HG03457 (cell line): ENCODE data around the gene C11orf86.

ENCODE experiments used
- ATAC-seq: cut with Tn5 transposase; IDR thresholded peaks from one replicate; pipeline ENCODE4 v1.9.1; 2021; ENCODE audit warnings: moderate number of reproducible peaks; ENCODE audit not compliant: unreplicated experiment

Gene C11orf86

DNA sequence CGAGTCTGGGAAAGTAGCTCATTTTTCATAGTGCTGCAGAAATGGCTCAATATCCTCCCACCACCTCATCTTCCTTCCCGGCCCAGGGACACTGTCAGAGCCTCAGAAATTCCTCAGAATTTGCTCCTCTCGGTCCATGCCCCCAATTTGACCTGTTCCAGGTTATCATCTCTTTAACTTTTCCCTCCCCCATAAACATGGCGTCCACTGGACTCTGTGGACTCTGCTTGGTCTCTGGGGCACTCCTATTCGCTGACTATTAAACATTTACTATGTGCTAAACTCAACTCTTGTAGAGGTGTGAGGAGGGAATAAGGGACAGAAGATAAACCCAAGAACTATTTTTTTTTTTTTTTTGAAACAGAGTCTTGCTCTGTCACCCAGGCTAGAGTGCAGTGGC lies 8.8 kb upstream of the C11orf86 start:
- ATAC-seq, result no peak

DNA sequence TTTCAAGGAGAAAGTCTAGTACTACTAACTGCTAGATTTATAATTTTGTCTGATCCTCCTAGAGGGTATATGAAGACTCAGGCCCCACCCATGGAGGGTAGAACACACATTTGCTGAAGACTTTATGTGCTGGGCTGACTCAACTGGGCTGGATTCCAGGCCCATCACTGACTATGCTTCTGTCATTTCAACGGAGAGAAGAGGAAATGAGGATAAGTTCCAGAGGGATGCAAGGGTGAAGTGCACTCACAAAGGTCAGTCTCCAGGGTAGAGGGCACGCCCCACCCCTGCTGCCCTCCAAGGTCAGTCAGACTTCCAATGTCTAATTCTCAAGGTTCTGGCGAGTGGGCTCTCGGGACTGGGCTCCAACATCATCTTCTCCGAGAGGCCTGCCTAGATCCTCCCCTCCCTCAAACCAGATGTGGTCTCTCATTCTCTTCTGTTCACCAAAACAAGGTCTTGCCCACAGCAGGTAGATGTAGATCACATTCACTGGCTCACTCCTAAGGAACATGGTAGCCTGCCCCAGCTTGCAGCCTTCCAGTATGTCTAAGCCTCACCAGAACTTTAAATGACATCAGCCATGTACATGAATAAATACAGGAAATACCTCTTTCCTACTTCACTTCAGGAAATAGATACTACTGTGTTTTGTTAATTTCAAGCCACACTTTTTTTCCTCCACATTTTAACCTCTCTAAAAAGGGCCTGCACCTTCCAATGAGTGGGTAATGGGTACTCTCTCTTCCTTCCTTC lies 7.3 kb upstream of the C11orf86 start:
- no peak for ATAC-seq

DNA sequence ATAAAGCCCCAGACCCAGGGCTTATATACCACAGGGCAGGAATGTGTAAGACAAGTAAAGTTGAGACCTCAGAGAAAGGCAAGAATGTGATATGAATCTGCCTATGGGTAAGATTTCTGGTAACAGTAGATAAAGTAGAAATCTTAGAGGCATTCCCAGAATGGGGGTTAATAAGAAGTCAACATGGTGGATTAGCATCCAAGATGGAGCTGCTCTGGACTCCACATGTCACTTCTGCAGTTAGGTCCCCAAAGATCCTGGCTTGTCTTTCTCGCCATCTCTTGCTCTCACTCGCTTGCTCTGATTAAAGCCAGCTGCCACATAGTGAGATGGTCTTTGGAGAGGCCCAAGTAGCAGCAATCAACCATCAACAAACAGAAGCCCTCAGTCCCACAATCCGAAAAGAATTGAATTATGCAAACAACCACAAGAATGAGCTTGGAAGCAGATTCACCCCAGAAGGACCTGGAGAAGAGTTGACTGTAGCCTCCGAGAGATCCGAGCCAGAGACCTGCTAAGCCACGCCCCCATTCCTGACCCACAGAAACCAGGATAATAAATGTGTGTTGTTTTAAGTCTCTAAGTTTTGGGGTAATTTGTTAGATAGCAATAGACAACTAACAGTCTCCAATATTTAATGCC lies 5.4 kb upstream of the C11orf86 start:
- ATAC-seq, result no peak

DNA sequence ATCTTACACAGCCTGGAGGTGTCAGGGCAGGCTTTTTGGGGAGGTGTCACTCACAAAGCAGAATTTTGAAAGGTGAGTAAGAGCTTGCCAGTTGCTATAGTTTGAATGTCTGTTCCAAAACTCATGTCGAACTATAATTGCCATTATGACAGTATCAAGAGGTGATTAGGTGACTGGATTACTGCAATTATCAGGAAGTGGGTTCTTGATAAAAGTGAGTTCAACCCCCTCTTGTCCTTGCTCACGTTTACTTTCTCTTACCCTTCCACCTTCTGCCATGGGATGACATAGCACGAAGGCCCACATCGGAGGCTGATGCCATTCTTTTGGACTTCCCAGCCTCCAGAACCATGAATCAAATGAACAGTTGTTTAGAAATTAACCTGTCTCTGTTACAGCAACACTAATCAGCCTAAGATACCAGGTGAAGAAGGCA lies 4.7 kb upstream of the C11orf86 start:
- no peak for ATAC-seq

DNA sequence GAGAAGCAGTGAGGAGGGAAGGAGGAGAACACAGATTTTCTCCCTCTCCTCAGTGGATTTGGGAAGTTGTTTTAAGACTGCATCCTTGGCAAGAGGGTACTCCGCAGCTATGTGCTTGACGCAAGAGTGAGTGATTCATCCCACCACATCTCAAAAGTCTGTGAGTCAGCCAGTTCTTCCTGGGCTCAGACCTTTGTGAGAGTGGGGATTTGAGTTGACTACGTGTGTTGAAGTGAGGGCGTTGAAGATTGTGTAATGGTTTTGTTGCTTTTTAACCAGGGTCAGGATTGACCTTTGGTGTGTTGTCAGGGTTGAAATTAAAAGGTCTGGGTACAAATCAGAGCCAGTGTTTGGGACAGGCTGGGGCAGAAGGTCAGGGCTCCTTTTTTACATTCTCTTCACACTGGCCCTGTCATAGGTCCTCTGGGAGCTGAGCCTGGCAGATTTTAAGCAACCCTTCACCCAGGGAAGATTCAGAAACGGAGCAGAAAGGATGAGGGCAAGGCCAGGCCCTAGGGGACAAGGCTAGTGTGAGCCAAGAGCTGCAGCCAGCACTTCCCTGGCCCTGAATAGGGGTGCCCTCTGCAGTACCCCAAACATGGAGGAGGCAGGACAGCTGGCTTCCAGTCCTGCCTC lies 4.2 kb upstream of the C11orf86 start:
- no peak for ATAC-seq

DNA sequence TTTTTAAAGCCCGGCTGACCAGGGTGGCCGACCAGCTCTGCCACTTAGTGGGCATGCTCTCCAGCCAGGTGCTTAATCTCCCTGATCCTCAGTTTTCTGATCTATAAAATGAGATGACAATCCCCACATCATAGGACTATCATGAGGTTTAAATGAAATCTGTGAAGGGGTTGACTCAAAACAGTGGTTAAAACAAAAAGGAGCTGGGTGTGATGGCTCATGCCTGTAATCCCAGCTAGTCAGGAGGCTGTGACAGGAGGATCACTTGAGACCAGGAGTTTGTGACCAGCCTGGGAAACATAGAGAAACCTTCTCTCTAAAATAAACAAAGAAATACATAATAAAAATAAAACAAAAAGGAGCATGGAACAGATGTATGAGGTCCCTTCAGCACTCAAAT lies 3.6 kb upstream of the C11orf86 start:
- ATAC-seq, result no peak

DNA sequence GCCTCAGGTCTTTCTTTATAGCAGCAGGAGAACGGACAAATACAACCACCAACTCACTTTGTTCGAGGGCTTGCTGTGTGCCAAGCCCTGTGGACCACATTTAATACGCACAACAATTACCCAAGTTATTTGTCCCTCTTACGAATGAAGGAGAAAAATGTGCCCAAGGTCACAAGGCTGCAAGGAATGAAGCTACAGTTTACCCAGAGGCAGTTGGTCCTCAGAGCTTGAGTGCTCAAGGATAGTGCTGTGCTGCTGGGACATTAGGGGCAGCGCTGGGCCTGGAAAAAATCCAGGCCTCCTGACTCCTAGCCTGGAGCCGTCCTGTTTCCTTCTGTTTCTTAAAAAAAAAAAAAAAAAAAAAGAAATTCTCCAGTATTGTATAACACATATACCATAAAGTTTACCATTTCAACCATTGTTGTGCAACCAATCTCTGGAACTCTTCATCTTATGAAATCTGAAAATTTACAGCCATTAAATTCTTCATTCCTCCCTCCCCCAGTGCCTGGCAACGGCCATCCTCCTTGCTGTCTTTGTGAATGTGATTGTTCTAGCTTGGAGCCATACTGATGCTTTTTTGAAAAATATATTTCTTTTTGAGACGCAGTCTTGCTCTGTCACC lies 1.0 kb upstream of the C11orf86 start:
- no peak for ATAC-seq

DNA sequence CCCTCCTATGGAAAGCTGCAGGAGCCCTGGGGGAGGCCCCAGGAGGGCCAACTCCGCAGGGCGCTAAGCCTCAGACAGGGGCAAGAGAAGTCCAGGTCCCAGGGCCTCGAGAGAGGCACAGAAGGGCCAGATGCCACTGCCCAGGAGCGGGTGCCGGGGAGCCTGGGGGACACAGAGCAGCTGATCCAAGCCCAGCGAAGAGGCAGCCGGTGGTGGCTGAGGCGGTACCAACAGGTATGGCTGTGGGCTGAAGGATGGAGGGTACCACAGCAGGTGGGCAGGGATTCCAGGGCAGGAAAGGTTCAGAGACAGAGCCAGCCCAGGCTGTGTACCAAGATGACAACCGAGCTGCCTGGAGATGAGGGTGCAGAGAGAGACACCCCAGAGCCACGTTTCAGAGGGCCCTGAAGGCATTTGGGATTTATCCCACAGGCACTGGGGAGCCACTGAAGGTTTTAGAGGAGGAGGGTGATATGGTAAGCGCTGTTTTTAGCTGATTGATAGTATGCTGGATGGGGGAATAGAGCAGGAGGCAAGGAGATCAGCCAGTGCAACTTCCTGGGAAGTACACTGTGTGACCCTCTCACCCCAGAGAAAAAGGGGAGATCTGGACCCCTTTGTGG lies 412 bp downstream of the C11orf86 start:
- ATAC-seq, result no peak

DNA sequence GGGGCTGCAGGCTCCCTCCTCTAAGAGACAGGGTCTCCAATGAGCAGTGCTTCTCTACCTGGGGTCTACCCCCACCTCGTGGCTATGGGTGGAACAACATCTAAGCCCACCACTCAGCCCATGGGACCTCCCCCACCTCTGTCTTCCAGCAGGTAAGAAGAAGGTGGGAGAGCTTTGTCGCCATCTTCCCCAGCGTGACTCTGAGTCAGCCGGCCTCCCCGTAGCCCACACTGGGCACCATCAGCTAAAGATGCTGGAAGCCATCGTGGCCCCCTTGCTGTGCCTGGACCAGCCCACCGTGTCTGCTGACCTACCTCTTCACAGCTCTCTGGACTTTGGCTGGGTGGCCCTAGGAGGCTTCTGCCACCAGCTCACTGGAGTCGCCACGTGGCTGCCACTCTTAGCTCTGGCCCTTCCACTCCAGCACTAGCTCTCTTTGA lies 944 bp downstream of the C11orf86 start:
- no peak for ATAC-seq

DNA sequence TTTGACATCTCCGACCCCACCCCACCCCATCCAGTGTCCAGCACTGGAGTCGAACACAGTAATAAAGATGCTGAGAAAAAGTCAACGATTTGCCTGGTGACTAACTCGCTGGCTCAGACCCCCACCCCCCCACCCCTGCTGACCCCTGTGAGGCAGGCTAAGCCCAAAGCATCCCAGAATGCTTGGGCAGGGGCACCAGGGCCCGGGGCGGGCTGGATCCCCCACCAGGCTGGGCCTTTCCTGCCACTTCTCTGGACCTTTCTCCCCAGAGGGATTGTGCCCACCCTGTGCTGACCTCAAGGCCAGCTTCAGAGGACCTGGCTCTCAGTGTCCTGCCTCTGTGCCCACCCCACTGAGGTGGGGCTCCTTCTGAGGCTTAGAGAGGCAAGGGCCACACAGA lies 1.8 kb downstream of the C11orf86 start:
- no peak for ATAC-seq

DNA sequence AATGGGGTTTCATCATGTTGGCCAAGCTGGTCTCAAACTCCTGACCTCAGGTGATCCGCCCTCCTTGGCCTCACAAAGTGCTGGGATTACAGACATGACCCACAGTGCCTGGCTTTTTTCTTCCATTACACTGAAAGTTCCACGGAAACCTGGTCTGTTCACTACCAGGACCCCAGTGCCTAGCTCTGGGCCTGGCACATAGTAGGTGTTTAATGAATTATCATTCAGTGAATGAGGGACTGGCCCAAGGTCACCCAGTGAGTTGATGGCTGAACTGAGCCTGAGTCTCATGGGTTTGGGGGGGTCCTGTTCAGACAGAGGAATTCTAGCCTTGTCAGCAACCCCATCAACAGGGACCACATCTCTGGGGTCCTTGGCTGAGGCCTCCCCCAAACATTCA lies 3.1 kb downstream of the C11orf86 start:
- no peak for ATAC-seq

DNA sequence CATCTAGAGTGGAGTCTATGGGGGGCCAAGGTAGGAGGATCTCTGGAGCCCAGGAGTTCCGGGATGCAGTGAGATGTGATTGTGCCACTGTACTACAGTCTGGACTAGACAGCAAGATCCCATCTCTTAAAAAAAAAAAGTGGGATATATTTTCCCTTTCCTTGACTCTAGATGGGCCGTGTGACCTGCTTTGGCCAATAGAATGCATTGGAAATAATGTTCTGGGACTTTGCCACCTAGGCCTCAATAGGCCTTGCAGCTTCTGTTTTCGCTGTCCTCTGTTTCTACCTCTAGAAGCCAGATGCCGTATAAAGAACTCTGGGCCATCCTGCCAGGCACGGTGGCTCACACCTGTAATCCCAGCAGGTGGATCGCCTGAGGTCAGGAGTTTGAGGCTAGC lies 3.6 kb downstream of the C11orf86 start:
- ATAC-seq, result no peak

DNA sequence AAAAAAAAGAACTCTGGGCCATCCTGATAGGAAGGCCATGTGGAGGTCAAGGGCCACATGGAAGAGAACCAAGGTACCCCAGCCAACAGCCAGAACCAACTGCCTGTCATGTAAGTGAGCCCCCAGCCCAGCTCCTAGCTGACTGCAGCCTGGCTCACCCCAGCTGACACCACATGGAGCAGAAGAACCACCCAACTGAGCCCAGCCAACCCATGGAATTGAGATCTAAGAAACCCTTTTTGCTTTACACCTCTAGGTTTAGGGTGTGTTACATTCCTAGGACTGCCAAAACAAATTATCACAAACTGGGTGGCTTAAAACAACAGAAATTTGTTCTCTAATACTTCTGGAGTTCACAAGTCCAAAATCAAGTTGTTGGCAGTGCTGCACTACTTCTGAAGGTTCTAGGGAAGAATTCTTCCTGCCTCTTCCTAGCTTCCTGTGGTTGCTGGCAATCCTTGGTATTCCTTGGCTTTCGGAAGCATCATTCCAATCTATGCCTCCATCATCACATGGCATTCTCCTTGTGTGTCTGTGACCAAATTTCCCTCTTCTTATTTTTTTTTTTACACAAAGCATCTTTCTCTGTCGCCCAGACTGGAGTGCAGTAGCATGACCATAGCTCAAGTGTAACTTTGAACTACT lies 4.4 kb downstream of the C11orf86 start:
- ATAC-seq, result no peak

DNA sequence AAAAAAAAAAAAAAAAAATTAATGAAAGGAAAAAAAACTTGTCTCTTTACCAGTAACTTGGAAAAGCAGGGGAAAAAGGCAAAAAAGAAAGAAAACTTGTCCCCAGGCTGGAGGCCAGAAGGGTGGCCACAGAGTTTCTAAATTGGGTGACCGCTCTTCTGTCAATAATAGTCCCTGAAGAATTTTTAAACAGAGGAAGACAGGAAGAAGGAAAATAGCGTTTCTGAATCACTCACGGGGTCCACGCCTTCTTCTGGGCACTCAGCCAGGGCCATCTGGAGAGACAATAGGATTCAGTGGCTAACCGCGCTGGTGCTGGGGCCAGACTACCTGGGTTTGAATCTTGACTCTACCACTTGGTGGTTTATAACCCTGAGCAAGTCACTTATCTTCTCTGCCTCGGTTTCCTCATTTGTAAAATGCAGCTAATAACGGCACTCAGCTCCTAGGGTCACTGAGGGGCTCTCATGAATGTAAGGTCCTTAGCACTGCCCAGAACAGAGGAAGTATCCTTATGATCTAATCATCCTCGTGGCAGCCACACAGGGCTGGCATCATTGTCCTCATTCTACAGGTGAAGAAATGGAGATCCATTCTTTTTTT lies 7.0 kb downstream of the C11orf86 start:
- ATAC-seq, result no peak

DNA sequence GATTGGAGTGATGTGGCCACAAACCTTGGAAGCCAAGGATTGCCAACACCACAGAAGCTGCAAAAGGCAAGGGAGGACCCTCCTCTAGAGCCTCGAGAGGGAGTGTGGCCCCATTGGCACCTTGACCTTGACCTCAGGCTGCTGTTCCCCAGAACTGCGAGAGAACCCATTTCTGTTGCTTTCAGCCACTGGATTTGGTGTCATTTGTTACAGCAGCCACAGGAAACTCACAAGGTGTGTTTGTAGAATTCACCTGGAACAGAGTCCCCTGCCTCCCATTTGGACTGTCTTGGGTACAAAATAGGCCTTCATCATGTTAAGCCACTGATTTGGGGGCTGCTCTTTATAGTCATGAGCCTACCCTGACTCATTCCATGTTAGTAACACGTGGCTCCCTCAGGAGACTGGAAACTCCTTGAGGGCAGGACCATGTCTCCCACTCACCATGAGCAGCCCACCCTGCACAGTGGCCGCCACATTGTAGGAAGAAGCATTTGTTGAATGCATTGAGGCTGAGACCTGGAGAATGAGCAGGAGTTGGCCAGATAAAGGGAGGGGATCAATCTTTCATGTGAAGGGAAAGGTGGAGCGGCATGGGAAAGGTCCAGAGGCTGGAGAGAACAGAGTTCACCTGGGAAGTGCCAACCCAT lies 8.3 kb downstream of the C11orf86 start:
- no peak for ATAC-seq

DNA sequence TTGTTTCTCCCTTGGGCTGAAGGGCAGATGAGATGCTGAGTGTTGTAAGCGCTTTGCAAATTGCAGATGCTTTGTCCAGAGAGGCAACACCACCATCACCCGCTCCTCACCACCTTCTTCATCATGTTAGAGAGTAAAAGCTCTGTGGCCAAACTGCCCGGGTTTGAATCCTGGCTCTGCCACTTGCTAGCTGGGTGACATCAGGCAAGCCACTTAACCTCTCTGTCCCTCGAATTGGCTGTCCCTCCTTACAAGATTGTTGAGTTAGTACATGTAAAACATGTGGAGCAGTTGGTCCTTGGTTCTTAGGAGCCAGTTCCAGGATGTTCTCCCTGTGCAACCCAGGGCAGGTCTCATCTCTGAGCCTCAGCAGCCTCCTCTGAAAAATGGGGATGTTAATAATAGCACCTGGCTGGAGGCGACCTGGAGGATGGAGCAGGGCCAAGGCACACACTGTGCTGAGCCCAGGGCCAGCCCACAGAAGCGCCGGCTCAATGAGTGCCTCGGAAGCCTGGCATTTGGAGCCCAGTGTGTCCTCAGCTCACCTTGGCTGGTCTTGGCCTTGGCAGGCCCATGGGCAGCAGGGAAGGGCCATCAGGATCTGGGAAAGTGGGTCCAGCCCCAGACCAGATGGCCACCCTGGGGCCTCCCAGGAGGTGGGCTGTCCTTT lies 10.5 kb downstream of the C11orf86 start:
- no peak for ATAC-seq

DNA sequence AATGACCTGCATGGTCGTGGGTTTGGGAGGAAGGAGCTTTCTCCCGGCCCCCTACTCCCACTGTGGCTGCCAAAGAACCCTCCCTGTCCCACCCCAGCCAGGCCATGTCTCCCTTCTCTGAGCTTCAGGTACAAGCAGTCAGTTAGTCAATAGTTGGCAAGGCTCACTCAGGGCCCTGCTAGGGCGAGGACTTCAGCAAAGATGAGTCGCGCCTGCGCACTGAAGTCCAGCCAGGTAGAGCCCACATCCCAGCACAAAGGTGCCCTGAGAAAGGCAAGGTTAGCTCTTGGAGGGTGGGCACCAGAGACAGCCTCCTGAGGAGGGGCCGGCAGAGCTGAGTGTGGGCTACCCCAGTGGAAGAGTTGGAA lies 11.1 kb downstream of the C11orf86 start:
- ATAC-seq, result no peak

DNA sequence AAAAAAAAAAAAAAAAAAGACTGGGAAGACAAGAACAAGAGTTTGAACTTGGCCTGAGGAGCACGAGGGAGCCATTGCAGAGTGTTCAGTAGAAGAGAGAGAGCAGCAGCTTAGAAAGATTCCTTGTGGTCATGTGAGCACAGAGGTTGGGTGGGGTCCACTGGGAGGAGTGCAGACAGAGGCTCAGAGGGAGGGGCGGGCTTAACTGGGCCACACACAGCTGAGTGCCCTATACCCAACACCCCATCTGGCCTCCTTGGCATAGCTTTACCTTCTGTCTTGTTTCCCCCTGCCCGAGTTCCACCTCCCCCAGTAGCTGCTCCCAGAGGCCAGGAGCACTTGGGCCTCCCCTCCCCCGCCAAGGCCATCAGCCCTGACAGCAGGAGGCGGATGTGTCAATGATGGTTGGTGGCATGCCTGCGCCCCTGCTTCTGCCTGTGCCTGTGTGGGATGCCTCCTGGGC lies 12.1 kb downstream of the C11orf86 start:
- no peak for ATAC-seq

DNA sequence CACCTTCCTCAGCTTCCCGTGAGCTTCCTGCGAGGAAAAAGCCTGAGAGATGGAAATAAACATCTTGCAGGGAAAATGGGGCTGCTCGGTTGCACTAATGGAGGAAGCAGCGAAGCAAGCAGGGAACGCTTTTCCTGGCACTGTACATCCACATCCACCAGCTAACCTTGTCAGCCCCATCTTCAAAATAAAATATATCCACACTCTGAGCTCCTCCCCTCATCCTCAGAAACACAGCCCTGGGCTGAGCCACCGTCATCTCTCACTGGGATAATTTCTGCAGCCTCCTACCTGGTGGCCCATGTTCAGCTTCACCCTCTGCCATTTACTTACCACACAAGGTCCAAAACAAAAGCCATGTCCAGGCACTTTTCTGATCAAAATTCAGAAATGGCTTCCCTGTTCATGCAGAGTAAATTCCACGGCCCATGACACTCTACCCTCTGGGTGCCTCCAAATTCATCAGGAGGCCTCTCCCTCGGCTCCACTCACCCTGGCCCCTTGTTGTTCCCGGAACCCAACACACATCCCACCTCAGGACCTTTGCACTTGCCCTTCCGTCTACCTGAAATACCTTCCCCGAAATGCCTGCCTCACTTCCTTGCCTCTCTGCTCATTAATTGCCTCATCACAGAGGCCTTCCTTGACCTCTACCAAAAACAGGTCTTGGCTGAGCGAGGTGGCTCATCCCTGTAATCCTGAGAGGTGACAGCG lies 13.0 kb downstream of the C11orf86 start:
- ATAC-seq, result no peak
